A549 (cell line): ENCODE results near the gene DISC1. TPM values are rescaled to one million over a fixed set of nuclear protein-coding genes. Genes with fewer than 3 reads are reported as not detected.
"Not testable (repeated sequence)": the region's sequence is repeated elsewhere in the genome, so short reads cannot be mapped to it uniquely, and the experiment has no call there.

Source experiments
- ATAC-seq, 2 experiments: fragments of 200-7000 bp in 1 of 2; fragments of >200 bp in 1 of 2; cut with Nextera tagmentation in 1 of 2; cut with Tn5 transposase in 1 of 2; 3 replicates each; pipeline versions ENCODE4 v1.8.0 to v1.9.1; 2018 to 2020; ENCODE audit warnings: mild to moderate bottlenecking in 1 of 2, moderate library complexity in 1 of 2
- CTCF ChIA-PET: fragments of 300-600 bp; sonication (Branson Sonifier 250); formaldehyde crosslinking; extraction: SDS; loops from one replicate; lab custom pipeline; 2021; ENCODE audit warnings: antibody characterized with exemption, inconsistent platforms; lab: Yijun Ruan, JAX
- POLR2A ChIA-PET: fragments of 350-600 bp; formaldehyde crosslinking; extraction: SDS; loops from one replicate; lab custom pipeline; 2021; ENCODE audit warnings: antibody characterized with exemption, inconsistent platforms; lab: Yijun Ruan, JAX
- DNase-seq, 2 experiments: peaks; one replicate each; pipeline versions ENCODE4 v3.0.0 to v3.0.0-alpha.2; 2011 to 2016; ENCODE audit warnings: low read depth in 1 of 2, low spot score in 1 of 2
- FAIRE-seq: peaks from 2 replicates; lab custom pipeline; 2011; peaks lifted over from hg19 to GRCh38; lab: Jason Lieb, UNC
- H3K27ac ChIP-seq, 2 experiments: fragments of >200 bp; sonication (Bioruptor Twin); formaldehyde crosslinking; 3 replicates each; pipeline ENCODE4 v1.5.1; 2016 to 2017
- H3K4me1 ChIP-seq: fragments of >200 bp; sonication (Bioruptor Twin); formaldehyde crosslinking; 3 replicates; pipeline ENCODE4 v1.6.1; 2016
- H3K4me2 ChIP-seq: fragments of >200 bp; sonication (Bioruptor Twin); formaldehyde crosslinking; 3 replicates; pipeline ENCODE4 v1.6.1; 2016
- H3K4me3 ChIP-seq: fragments of >200 bp; sonication (Bioruptor Twin); formaldehyde crosslinking; 3 replicates; pipeline ENCODE4 v1.5.1; 2016
- H3K9me3 ChIP-seq: fragments of >200 bp; sonication (Bioruptor Twin); formaldehyde crosslinking; 3 replicates; pipeline ENCODE4 v1.6.1; 2016
- CTCF ChIP-seq: fragments of >200 bp; sonication (Bioruptor Twin); formaldehyde crosslinking; IDR thresholded peaks from 3 replicates; pipeline ENCODE4 v1.5.1; 2016
- HEYL ChIP-seq: fragments of 250-450 bp; sonication (Bioruptor Pico); IDR thresholded peaks from 2 replicates; pipeline ENCODE4 v1.8.0; 2021; ENCODE audit warnings: mild to moderate bottlenecking, moderate library complexity
- MAFK ChIP-seq: fragments of 450-650 bp; IDR thresholded peaks from 2 replicates; pipeline ENCODE4 v1.6.1; 2014; ENCODE audit not compliant: partially characterized antibody
- MAX ChIP-seq: IDR thresholded peaks from 2 replicates; pipeline ENCODE4 v1.6.1; 2012
- NPAS2 ChIP-seq: fragments of 250-450 bp; sonication (Bioruptor Pico); IDR thresholded peaks from 2 replicates; pipeline ENCODE4 v1.8.0; 2022; ENCODE audit warnings: mild to moderate bottlenecking, moderate library complexity, borderline replicate concordance
- NR3C1 ChIP-seq: fragments of >200 bp; sonication (Bioruptor Twin); formaldehyde crosslinking; IDR thresholded peaks from 3 replicates; pipeline ENCODE4 v1.6.1; 2017
- POLR2A ChIP-seq: IDR thresholded peaks from 2 replicates; pipeline ENCODE4 v1.6.1; 2012; ENCODE audit warnings: mild to moderate bottlenecking, low read length
- RAD21 ChIP-seq, 2 experiments: fragments of >200 bp in 1 of 2; sonication (Bioruptor Twin) in 1 of 2; formaldehyde crosslinking in 1 of 2; IDR thresholded peaks in 1 of 2; conservative IDR thresholded peaks in 1 of 2; 2 replicates in 1 of 2; 3 replicates in 1 of 2; pipeline ENCODE4 v1.6.1; 2012 to 2018; ENCODE audit warnings: inconsistent platforms in 1 of 2
- SMC3 ChIP-seq: fragments of >200 bp; sonication (Bioruptor Twin); formaldehyde crosslinking; IDR thresholded peaks from 3 replicates; pipeline ENCODE4 v1.6.1; 2018; ENCODE audit warnings: inconsistent platforms
- TFCP2L1 ChIP-seq: fragments of 250-450 bp; sonication (Bioruptor Pico); IDR thresholded peaks from 2 replicates; pipeline ENCODE4 v1.5.0; 2021; ENCODE audit warnings: mild to moderate bottlenecking
- ZFP36 ChIP-seq: fragments of 450-650 bp; IDR thresholded peaks from 2 replicates; pipeline ENCODE4 v1.6.1; 2014; ENCODE audit warnings: borderline replicate concordance; ENCODE audit not compliant: partially characterized antibody
- ZNF302 ChIP-seq: fragments of 250-450 bp; sonication (Bioruptor Pico); IDR thresholded peaks from 2 replicates; pipeline ENCODE4 v1.9.0; 2021; ENCODE audit warnings: inconsistent platforms, mild to moderate bottlenecking, moderate library complexity
- WGBS: methylation state at CpG from one replicate; pipeline ENCODE4 v1.1.6; 2017; ENCODE audit errors: missing lambda C conversion rate; 5-methylcytosine and 5-hydroxymethylcytosine counted together
- polyA plus RNA-seq, 4 experiments: library from polyadenylated mRNA; depleted of rRNA in 3 of 4; stranded (reverse); fragments of >200 nt; fragmentation: RNase III in 1 of 4; extraction: RNeasy Plus Mini Kit Qiagen cat#74134 plus additional on column Dnase treatment in 1 of 4; gene quantifications; 2 replicates in 3 of 4; 3 replicates in 1 of 4; pipeline ENCODE4 v1.2.3, GENCODE V29; 2011 to 2017
- TF ChIP-seq, protein P1 (sequence below): fragments of 200-600 bp; sonication (generic); IDR thresholded peaks from 2 replicates; pipeline ENCODE4 v1.6.1; 2016; ENCODE audit warnings: antibody characterized with exemption, mild to moderate bottlenecking, moderate library complexity

Gene DISC1
- polyA plus RNA-seq, 2 of the 4 experiments (the other 2 are of a cell fraction), result 0.39 to 0.74 TPM

- TF ChIP-seq MAFK (peak; percentile 80), CTCF (peak; percentile 53), SMC3 (peak; percentile 50; the same call in 2 of the 3 replicates), ZNF302 (CRISPR knock-in tag) (no peak), POLR2A (no peak), RAD21 (conservative IDR thresholded peaks at IDR 0.05 in 1 of 2, IDR thresholded peaks at IDR 0.05 in 1 of 2) (peak; percentile 68 to 78)
- TF ChIP-seq, all 56 proteins: peak for 4
- FAIRE-seq (no peak), DNase-seq (peak; percentile 40 to 79), ATAC-seq (peak; percentile 88 to 98; a peak in 5 of 6 replicates)
- POLR2A ChIA-PET, result no interaction called here
- Histone ChIP-seq H3K9me3 (no peaks in the 10 kb centered on the region), H3K4me1 (no peaks in the 10 kb centered on the region), H3K4me2 (no peak overlapping the region), H3K27ac (no peak overlapping the region), H3K4me3 (no peak overlapping the region)
- 61% methylated on average over 13 of the region's 13 CpGs for WGBS
- CTCF ChIA-PET, result interaction anchor here (0.6 to 2.0 kb wide), 7 partner anchors 11 to 1420 kb away, joined by 3 to 10 read pairs (median 3); no protein-coding TSS in a partner anchor
Measured at GRCh38 chr1:231724876-231725647, 98.5 kb downstream of the DISC1 start.

GRCh38 chr1:231727171-231727570 is 100.6 kb downstream of the DISC1 start:
- H3K27ac ChIP-seq, result no peak overlapping the region
- ChIA-PET CTCF (no interaction called here), POLR2A (no interaction called here)
- TF ChIP-seq RAD21 (conservative IDR thresholded peaks at IDR 0.05 in 1 of 2, IDR thresholded peaks at IDR 0.05 in 1 of 2) (no peak), POLR2A (no peak), MAX (no peak), TFCP2L1 (no peak), NPAS2 (CRISPR knock-in tag) (no peak), ZFP36 (no peak), NR3C1 (no peak), HEYL (CRISPR knock-in tag) (no peak), SMC3 (no peak)
- TF ChIP-seq, protein P1, sequence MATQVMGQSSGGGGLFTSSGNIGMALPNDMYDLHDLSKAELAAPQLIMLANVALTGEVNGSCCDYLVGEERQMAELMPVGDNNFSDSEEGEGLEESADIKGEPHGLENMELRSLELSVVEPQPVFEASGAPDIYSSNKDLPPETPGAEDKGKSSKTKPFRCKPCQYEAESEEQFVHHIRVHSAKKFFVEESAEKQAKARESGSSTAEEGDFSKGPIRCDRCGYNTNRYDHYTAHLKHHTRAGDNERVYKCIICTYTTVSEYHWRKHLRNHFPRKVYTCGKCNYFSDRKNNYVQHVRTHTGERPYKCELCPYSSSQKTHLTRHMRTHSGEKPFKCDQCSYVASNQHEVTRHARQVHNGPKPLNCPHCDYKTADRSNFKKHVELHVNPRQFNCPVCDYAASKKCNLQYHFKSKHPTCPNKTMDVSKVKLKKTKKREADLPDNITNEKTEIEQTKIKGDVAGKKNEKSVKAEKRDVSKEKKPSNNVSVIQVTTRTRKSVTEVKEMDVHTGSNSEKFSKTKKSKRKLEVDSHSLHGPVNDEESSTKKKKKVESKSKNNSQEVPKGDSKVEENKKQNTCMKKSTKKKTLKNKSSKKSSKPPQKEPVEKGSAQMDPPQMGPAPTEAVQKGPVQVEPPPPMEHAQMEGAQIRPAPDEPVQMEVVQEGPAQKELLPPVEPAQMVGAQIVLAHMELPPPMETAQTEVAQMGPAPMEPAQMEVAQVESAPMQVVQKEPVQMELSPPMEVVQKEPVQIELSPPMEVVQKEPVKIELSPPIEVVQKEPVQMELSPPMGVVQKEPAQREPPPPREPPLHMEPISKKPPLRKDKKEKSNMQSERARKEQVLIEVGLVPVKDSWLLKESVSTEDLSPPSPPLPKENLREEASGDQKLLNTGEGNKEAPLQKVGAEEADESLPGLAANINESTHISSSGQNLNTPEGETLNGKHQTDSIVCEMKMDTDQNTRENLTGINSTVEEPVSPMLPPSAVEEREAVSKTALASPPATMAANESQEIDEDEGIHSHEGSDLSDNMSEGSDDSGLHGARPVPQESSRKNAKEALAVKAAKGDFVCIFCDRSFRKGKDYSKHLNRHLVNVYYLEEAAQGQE, result no peak
- H3K4me2 ChIP-seq, result no peak overlapping the region
- H3K9me3 ChIP-seq, result no peaks in the 10 kb centered on the region
- no peak for FAIRE-seq
- ATAC-seq, result no peak
- DNase-seq, result no peak
- no peak overlapping the region for H3K4me3 ChIP-seq
- no peaks in the 10 kb centered on the region for H3K4me1 ChIP-seq
- 48% methylated on average over 2 of the region's 2 CpGs for WGBS

GRCh38 chr1:231728987-231729386 is 102.4 kb downstream of the DISC1 start:
- POLR2A ChIA-PET, H3K27ac ChIP-seq, H3K4me2 ChIP-seq, ATAC-seq, H3K4me3 ChIP-seq, FAIRE-seq, DNase-seq, H3K9me3 ChIP-seq, H3K4me1 ChIP-seq: not testable (repeated sequence)
- CTCF ChIA-PET, result interaction anchor here (0.9 kb wide), 2 partner anchors 8 to 21 kb away, joined by 3 read pairs; no protein-coding TSS in a partner anchor
- WGBS, result 87% methylated on average over 4 of the region's 4 CpGs
